ENCODE data around the gene CAMK1. TPM values are rescaled to one million over a fixed set of nuclear protein-coding genes. Genes with fewer than 3 reads are reported as not detected.

Gene CAMK1
- total RNA-seq, 2 experiments from 2014 or later: 28.3 to 29.5 TPM

DNA sequence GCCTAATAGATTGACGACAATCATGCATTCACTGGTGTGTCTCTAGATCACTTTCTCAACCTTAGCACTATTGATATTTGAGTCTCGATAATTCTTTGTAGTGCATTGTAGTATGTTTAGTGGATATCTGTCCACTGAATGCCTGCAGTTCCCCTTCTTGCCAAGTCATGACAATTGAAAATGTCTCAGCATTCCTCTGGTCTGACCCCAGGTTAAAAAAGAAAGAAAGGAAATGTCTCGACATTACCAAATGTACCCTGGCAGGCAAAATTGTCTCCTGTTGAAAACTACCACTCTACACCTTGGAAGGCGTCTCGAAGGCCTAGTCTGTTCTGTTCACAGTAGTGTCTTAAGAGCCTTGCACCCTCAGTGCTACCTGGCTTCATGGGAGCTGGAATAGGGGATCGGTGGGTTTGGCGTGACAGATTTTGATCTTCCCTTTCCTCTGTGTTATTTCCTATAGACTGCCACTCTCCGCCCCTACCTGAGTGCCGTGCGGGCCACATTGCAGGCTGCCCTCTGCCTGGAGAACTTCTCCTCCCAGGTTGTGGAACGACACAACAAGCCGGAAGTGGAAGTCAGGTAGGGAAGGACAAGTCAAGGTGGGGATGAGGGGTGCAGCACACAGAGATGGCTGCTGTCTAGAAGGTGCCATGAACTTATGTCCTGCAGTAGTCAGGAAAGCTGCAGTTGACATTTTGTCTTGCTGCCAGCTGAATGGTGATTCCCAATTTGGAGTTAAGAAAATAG is 27.6 kb upstream of the CAMK1 start:
- POLR2A ChIA-PET: interaction anchor here (0.6 kb wide), 1 partner anchor 281 kb away, joined by 3 read pairs; no protein-coding TSS in a partner anchor
- CTCF ChIA-PET: interaction anchor here (0.7 kb wide), 1 partner anchor 23 kb away, joined by 5 read pairs; no protein-coding TSS in a partner anchor

DNA sequence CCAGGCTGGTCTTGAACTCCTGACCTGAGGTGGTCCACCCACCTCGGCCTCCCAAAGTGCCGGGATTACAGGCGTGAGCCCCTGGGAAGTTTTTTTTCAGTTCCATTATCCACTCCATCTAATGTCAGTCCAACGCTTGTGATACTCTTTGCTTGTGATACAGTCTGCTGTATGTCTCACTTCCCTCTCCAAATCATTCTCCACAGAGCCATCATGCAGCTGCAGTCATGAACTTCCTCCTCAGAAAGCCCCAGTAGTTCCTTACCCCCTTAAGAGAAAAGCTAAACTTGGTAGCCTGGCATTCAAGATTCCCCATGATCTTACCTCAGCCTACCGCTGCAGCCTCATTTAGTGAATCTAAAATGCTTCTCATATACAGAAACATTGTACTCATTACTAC is 25.5 kb upstream of the CAMK1 start:
- CTCF ChIA-PET: interaction anchor here (1.2 to 1.5 kb wide), 2 partner anchors 13 to 34 kb away, joined by 4 to 5 read pairs; no protein-coding TSS in a partner anchor
- POLR2A ChIA-PET: interaction anchor here (0.6 kb wide), 1 partner anchor 14 kb away, joined by 3 read pairs; no protein-coding TSS in a partner anchor

GRCh38 chr3:9794400-9794799 is 24.7 kb upstream of the CAMK1 start:
- ChIA-PET POLR2A (interaction anchor here (0.6 to 0.8 kb wide), 2 partner anchors 16 to 151 kb away, joined by 3 to 7 read pairs; no protein-coding TSS in a partner anchor), CTCF (interaction anchor here (1.5 to 1.9 kb wide), 2 partner anchors 14 to 66 kb away, joined by 5 read pairs; no protein-coding TSS in a partner anchor)

DNA sequence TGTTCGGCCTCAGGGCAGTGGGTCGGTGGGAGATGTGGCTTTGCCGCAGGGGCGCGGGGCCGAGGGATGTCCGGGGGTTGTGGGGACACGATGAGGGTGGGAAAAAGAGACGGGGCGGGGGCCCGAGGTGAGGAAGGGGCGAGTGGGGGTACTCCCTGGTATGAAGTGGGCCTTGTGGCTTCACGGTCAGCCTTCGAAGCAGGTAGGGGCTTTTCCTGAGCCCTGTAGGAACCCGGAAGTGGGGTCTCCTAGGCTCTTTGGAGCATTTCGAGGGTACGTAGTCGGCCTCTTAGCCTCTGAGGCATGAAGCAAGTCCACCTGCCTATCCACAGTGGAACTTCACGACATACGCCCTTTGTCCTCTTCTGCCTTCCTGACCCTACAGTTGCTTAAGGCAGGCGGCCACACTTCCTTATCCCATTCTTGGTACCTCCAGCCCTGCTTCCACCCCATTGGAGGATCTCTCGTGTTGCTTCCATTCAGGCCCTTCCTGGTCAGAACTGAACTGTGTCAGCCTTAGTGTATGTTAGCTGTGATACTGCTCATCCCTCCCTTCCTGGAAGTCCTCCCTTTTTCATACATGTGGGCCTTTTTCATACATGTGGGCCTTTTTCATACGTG is 23.5 kb upstream of the CAMK1 start:
- ChIA-PET POLR2A (interaction anchor here (0.7 to 2.0 kb wide), 12 partner anchors 11 to 396 kb away, joined by 3 to 19 read pairs (median 4); partner anchors contain the start of genes BRPF1, EMC3, JAGN1 and OGG1), CTCF (interaction anchor here (0.7 to 2.0 kb wide), 5 partner anchors 11 to 65 kb away, joined by 3 to 11 read pairs (median 5); no protein-coding TSS in a partner anchor)

GRCh38 chr3:9792405-9793160 is 22.8 kb upstream of the CAMK1 start, which contains the start of the genes ARPC4 and TADA3:
Gene ARPC4 (plus strand): TSS chr3:9793082. CDS start chr3:9793122, 40 bp downstream.
Gene TADA3 (minus strand): TSS chr3:9792473. CDS start chr3:9791466, 1,007 bp downstream.
- CTCF ChIA-PET: interaction anchor here (0.7 to 2.0 kb wide), 5 partner anchors 10 to 65 kb away, joined by 3 to 11 read pairs (median 5); no protein-coding TSS in a partner anchor

DNA sequence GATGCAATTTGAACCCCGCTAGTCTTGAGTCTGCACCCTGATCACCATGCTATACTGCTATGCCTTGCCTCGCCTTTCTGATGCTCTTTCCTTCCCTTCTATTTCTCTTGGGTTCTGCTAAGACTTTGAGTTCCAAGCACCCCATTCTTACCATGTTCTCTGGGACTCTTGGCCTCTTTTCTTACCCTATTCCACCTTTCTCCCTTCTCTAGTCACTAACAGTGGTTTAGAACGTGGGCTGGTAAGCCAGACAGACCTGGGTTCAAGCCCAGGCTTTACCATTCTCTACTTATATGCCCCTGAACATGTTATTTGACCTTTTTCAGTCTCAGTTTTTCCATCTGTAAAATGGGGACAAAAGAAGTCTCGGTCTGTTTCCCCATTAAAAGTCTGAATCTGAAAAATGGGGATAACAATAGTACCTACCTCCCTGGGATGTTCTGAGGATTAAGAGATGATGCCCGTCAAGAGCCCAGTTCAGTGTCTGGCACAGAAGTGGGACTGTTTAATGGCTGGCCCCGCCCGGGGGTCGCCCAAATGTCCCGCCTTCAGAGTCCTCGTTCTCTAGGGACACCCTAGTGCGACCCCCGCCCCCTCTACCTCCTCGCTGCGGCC is 22.1 kb upstream of the CAMK1 start:
- CTCF ChIA-PET: interaction anchor here (0.7 to 2.0 kb wide), 4 partner anchors 11 to 61 kb away, joined by 3 to 11 read pairs (median 4); partner anchors contain the start of gene BRPF1
- POLR2A ChIA-PET: interaction anchor here (0.8 to 2.0 kb wide), 9 partner anchors 10 to 395 kb away, joined by 3 to 19 read pairs (median 4); partner anchors contain the start of genes EMC3, JAGN1 and TTLL3

More at GRCh38 chr3:9792405-9793160, 22.8 kb upstream of the CAMK1 start, which contains the start of the genes ARPC4 and TADA3:
- POLR2A ChIA-PET: interaction anchor here (0.7 to 2.0 kb wide), 12 partner anchors 11 to 396 kb away, joined by 3 to 19 read pairs (median 4); partner anchors contain the start of genes BRPF1, EMC3, JAGN1 and OGG1

- CTCF ChIA-PET: interaction anchor here (0.7 to 1.9 kb wide), 3 partner anchors 11 to 64 kb away, joined by 3 to 6 read pairs (median 3); partner anchors contain the start of gene BRPF1
- POLR2A ChIA-PET: interaction anchor here (1.3 kb wide), 1 partner anchor 11 kb away, joined by 5 read pairs; no protein-coding TSS in a partner anchor
Measured at GRCh38 chr3:9791127-9791526, 21.4 kb upstream of the CAMK1 start.

- ChIA-PET POLR2A (no interaction called here), CTCF (interaction anchor here (1.0 kb wide), 1 partner anchor 34 kb away, joined by 3 read pairs; no protein-coding TSS in a partner anchor)
Measured at GRCh38 chr3:9787714-9788113, 18.0 kb upstream of the CAMK1 start.

DNA sequence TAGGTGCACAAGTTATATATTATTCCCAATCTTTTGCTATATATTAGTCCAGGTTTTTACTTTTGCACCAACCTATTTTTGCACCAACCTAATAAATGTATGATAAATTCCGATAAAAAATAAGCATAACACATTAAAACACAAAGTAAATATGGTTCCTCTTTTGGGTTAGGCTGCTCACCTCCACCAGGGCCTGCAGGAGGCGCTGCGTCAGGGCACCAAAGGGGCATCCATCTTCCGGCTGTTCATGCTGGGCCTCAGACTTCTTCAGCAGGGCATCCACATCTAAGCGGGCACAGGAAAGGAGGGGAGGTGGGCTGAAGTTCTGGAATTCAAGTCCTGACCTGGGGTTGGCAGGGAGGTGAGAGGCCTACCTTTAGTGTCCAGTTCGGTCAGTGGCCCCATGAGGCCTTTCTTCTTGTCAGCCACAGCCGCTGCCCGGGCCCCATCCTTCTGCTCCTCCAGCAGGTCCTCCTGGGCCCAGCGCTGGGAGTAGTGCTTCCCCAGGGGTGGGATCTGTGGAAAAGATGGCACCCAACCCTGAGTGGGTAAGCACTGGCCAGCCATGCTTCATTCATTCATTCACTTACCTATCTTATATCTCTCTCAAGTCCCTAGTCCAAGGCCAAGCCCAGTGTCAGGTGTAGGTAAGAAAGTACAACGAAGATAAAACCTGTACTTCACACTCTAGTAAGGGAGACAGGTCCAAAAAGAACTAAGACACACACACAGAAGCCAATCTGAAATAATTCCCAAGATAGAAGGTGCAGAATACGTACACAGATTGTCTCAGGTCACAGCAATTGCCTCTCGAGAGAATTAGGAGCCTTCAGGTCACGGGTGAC is 17.3 kb upstream of the CAMK1 start:
- ChIA-PET POLR2A (no interaction called here), CTCF (interaction anchor here (1.0 kb wide), 1 partner anchor 33 kb away, joined by 3 read pairs; no protein-coding TSS in a partner anchor)

DNA sequence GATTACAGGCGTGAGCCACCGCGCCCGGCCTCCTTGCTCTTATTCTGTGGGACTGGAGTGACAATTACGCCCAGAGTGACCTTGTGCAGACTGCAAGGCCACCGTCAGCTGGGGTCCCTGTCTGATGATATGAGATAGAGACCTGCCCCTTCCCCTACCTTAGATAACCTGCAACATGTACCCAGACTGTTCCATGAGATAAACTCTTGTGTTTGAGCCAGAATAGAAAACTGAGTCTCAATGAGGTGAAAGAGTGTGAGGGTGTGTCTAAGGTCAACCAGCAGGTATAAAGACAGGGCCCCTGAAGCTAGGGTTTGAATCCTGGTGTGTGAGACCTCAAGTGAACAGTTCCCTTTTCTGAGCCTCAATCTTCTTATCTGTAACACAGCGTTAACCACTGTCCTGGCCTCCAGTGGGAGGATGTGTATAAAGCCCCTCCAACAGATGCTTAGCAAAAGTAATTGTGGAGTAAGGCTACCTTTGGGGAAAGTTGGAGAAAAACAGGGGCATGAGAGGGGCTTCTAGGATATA is 16.5 kb upstream of the CAMK1 start:
- ChIA-PET CTCF (no interaction called here), POLR2A (no interaction called here)

- POLR2A ChIA-PET: no interaction called here
- CTCF ChIA-PET: no interaction called here
Measured at GRCh38 chr3:9785602-9786001, 15.9 kb upstream of the CAMK1 start.

DNA sequence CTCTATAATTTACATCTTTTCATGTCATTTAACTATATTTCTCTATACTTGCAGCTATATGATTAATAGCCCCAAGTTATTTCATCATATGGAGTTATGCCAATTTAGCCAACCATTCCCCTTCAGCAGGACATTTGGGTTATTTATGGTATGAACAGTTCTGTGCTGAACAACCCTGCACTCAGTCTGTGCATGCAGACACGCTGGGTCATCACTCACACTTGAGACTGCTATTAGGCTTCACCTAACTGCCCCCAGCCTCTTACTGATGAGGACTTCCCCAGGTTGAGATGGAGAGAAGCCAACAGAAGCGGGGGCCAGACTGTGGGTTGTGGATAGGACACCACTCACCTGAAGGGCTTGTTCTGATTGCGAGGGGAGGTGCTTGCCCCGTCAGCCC is 15.2 kb upstream of the CAMK1 start:
- ChIA-PET CTCF (no interaction called here), POLR2A (no interaction called here)

DNA sequence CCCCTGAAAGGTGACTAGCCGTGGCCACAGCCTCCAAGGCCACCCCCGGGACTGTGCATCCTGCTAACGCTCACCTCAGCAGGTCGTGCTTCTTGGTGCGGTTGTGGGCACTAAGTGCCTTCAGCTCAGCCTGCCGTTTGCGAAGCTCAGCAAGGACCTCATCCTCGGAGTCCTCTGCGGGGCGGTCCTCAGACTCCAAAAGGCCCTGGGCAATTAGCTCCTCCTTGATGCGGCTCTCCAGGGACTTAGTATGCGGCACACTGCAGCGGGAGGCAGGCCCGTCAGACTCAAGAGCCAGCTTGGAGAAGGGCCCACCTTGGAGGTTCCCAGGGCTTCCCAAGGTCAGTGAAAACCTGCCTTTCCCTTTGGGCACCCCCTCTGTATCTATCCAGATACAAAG is 14.2 kb upstream of the CAMK1 start:
- ChIA-PET POLR2A (no interaction called here), CTCF (no interaction called here)

GRCh38 chr3:9782770-9783169 is 13.0 kb upstream of the CAMK1 start:
- ChIA-PET CTCF (interaction anchor here (1.0 to 1.1 kb wide), 2 partner anchors 10 to 19 kb away, joined by 3 read pairs; partner anchors contain the start of gene ARPC4), POLR2A (interaction anchor here (1.7 kb wide), 1 partner anchor 10 kb away, joined by 5 read pairs; the partner anchor contains the start of genes ARPC4 and TADA3)

- ChIA-PET POLR2A (interaction anchor here (1.3 to 1.7 kb wide), 2 partner anchors 11 to 151 kb away, joined by 5 to 17 read pairs; partner anchors contain the start of genes ARPC4, CRELD1 and TADA3), CTCF (interaction anchor here (0.5 to 2.6 kb wide), 5 partner anchors 11 to 120 kb away, joined by 3 to 11 read pairs (median 3); partner anchors contain the start of genes ARPC4, CIDEC, IL17RE and TADA3)
Measured at GRCh38 chr3:9781978-9782603, 12.3 kb upstream of the CAMK1 start.

DNA sequence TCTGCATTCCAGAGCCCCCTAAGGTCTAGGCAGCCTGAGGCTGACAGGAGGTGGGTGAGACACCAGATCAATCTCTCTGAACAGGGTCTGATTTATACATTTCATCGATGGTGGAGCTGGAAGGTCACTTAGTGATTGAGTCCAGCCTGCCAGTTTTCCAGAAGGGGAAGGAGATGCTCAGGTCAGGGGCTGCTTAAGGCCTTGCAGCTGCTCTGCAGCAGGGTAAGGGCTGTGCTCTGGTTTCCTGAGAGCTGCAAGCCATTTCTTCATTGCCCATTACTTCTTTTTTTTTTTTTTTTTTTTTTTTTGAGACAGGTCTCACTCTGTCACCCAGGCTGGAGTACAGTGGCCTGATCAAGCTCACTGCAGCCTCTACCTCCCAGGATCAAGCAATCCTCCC is 11.8 kb upstream of the CAMK1 start:
- POLR2A ChIA-PET: interaction anchor here (1.3 to 1.7 kb wide), 2 partner anchors 11 to 152 kb away, joined by 5 to 17 read pairs; partner anchors contain the start of genes ARPC4, CRELD1 and TADA3
- CTCF ChIA-PET: interaction anchor here (1.1 to 2.6 kb wide), 3 partner anchors 11 to 121 kb away, joined by 3 to 11 read pairs (median 3); partner anchors contain the start of genes ARPC4, IL17RE and TADA3

Data from activated CD8-positive, alpha-beta memory T cell treated with anti-CD3 and anti-CD28 coated beads for 36 hours (primary cell).